ENCODE measurements around the gene UXS1.

UXS1 gene

DNA sequence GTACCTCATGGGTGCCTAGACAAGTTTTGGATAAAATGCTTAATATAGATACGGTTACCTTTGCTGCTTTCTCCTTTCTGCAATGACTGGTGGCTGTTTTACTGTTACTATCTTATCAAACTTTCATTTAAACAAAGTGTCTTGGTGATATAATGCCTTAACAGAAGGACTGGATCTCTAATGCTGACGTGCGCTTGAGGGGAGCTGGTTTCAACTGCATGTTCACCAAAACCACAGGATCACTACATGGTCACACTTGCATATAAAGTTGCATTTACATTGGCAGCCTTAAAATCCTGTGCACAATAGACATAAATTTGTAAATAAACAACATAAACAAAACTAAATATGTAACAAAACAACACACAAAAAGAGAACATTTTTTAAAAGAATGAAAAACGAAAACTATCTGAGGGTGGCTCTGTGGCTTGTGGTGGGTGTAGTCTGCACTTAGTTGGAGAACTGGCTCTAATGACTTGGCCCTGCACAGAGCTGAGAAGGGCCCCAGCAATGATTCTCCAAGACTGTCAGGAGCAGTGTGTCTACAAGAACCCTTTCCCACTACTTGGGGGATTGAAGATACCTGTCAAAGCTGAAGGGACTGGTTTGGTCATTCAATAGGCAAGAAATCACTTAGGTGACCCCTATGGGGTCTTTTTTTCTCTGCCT lies 135.5 kb downstream of the UXS1 start:
- ATAC-seq (replicated peaks): peak; percentile 62
- Mint-ChIP-seq H3K36me3 (ENCODE audit: insufficient read depth) (no peaks in the 10 kb centered on the region), H3K27ac (peak overlapping the region; percentile 82 to 90), H3K27me3 (no peaks in the 10 kb centered on the region), H3K4me1 (ENCODE audit: low read depth in 2 of 2) (peaks cover 45 to 47% of the 10 kb centered on the region in 2 donors), H3K9me3 (no peaks in the 10 kb centered on the region), H3K4me3 (peak overlapping the region; percentile 52 to 63)
- no peak for DNase-seq

DNA sequence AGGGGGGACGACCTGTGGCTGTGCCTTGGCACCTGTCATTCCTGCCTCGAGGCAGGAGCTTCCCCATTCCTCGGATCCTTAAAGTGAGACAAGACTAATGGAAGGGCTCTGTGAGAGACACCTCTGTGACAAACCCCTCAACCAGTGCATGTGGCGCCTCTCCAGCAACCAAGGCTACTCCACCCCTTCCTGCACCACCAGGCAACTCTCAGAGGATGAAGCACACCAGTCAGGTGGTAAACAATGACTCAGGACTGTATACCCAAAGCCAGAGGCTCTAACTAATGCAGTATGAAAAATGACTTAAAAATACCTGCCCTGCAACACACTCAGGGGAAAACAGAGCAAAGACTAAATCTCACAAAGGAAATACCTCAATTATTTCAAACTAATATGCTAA lies 136.9 kb downstream of the UXS1 start:
- peak overlapping the region; percentile 61 for H3K4me3 Mint-ChIP-seq
- H3K27me3 Mint-ChIP-seq: no peaks in the 10 kb centered on the region
- H3K4me1 Mint-ChIP-seq (ENCODE audit: low read depth in 2 of 2): peaks cover 54 to 61% of the 10 kb centered on the region in 2 donors
- no peaks in the 10 kb centered on the region for H3K36me3 Mint-ChIP-seq (ENCODE audit: insufficient read depth)
- ATAC-seq (replicated peaks): peak; percentile 81
- H3K9me3 Mint-ChIP-seq: no peaks in the 10 kb centered on the region
- DNase-seq: peak; percentile 25 to 30 (median 26)
- peak overlapping the region; percentile 75 to 82 for H3K27ac Mint-ChIP-seq

DNA sequence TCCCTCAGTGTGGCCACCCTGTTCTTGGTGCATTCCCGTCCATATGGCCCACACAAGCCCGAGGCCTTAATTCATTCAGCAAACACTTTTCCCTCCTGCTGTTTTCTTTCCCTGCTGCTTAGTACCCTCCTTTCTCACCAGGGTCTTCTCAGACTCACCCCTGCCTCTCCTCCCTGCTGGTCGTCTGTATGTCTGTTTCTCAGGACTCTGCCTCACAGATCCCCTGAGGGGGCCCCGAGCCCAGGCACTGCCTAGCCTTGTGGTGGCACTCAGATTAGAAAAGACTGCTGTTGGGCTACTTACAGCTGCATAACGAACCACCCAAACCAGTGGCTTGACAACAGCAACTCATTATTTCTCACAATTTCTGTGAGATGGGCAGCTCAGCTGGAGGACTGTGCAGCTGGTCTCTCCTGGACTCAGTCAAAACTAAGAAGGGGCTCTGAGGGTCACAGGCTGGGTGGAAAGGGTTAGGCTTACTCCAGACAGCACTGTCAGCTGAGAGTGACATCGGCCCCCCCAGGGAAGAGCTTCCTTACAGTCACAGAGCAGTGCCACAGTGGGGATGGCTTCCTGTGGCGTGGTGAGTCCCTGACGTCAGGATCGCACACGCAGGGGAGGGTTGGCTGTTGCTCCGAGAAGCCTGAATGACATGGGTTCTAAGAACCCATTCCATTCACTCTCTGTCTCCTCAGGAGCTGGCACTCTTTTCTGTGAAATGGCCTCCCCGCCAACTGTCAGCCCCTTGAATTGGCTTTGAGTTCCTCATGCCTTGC lies 139.0 kb downstream of the UXS1 start:
- DNase-seq (no peak), ATAC-seq (replicated peaks) (no peak)
- H3K36me3 Mint-ChIP-seq (ENCODE audit: insufficient read depth): no peaks in the 10 kb centered on the region
- no peaks in the 10 kb centered on the region for H3K27me3 Mint-ChIP-seq
- peak overlapping the region in 1 of 2 donors; percentile 13 for H3K4me3 Mint-ChIP-seq
- H3K27ac Mint-ChIP-seq: no peak overlapping the region
- H3K9me3 Mint-ChIP-seq: no peaks in the 10 kb centered on the region
- peaks cover 58 to 65% of the 10 kb centered on the region in 2 donors for H3K4me1 Mint-ChIP-seq (ENCODE audit: low read depth in 2 of 2)

DNA sequence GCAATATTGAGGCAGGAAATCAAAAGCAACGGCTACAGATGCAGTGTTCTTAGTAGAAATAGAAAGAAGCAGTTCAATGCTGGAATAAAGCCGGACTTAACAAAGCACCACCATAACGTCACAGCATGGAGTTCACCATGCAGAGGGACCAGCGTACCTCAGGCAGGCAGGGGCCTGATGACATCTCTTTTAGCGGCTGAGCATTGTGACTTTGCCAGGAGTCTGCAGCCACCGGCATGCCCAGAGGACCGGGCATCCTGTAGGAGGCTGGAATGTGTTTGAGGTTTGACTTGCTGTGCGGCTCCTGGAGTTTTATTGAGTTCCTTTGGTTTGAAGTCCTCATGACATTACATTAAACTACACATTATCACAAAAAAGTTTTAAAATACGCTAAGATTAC lies 139.8 kb downstream of the UXS1 start:
- Mint-ChIP-seq H3K9me3 (no peaks in the 10 kb centered on the region), H3K4me3 (no peak overlapping the region), H3K27ac (no peak overlapping the region), H3K4me1 (ENCODE audit: low read depth in 2 of 2) (peaks cover 58 to 59% of the 10 kb centered on the region in 2 donors), H3K36me3 (ENCODE audit: insufficient read depth) (no peaks in the 10 kb centered on the region), H3K27me3 (no peaks in the 10 kb centered on the region)
- no peak for ATAC-seq (replicated peaks)
- no peak for DNase-seq

DNA sequence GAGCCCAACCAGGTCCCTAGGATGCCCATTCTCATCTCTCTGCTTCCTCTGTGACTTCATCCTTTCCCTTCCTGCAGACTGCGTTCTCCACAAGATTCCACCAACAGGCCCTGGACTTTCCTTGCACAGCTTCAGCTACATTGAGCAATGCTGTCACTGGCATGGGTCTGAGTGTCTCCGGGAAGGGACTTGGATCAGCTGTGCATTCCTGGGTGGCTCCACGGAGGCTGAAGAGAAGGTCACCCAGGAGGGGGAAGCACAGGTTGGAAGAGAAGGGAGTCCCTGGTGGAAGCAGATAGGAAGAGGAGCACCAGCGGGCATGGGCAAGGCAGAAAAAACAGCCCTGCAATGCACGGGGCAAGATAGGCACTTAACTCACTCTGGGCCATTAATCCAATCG lies 140.5 kb downstream of the UXS1 start:
- H3K4me3 Mint-ChIP-seq: peak overlapping the region; percentile 72 to 73
- ATAC-seq (replicated peaks): no peak
- H3K36me3 Mint-ChIP-seq (ENCODE audit: insufficient read depth): no peaks in the 10 kb centered on the region
- H3K4me1 Mint-ChIP-seq (ENCODE audit: low read depth in 2 of 2): peaks cover 51 to 59% of the 10 kb centered on the region in 2 donors
- peak overlapping the region in 1 of 2 donors; percentile 88 for H3K27ac Mint-ChIP-seq
- H3K9me3 Mint-ChIP-seq: no peaks in the 10 kb centered on the region
- H3K27me3 Mint-ChIP-seq: no peaks in the 10 kb centered on the region
- DNase-seq: no peak

DNA sequence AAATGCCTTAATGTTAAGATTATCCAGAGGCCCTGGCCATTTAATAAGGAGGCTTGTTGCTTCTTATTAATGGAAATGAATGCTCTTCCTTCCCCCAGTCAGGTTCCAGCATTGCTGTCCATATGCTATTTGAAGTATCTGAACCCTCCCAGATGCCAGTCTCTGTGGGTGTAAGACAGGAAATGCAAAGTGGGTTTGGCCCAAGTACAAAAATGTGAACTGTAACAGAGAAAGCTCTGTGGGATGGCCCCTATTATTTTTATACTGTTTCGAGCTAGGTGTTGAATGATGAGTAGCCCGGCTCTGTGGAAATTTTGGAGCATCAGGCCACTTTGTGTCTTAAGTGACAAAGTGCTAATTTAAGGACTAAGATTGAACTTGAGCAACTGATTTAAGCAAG lies 141.0 kb downstream of the UXS1 start:
- ATAC-seq (replicated peaks) (peak; percentile 80), DNase-seq (peak; percentile 15 to 24 (median 20))
- Mint-ChIP-seq H3K27ac (peak overlapping the region in 1 of 2 donors; percentile 88), H3K4me3 (peak overlapping the region; percentile 72 to 73), H3K9me3 (no peaks in the 10 kb centered on the region), H3K27me3 (no peaks in the 10 kb centered on the region), H3K36me3 (ENCODE audit: insufficient read depth) (no peaks in the 10 kb centered on the region), H3K4me1 (ENCODE audit: low read depth in 2 of 2) (peaks cover 47 to 56% of the 10 kb centered on the region in 2 donors)

DNA sequence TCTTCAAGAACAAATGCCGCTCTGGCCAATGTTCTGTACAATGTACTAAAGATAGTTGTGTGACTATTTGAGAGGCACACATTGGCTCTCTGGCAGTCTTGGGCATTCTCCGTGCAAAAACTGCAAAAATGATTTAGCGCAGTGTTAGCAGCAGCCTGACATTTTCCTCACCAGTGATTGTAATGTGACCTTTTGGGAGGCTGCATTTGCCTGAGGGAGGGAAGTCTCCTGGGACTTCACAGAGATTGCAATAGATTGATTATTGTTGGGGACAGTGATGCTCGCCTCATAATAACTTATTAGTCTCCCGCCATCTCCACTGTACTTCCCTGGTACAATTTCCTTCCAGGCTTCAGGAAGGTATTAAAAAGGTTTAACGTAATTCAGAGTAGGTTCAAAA lies 149.2 kb downstream of the UXS1 start:
- no peaks in the 10 kb centered on the region for H3K36me3 Mint-ChIP-seq (ENCODE audit: insufficient read depth)
- H3K9me3 Mint-ChIP-seq: no peaks in the 10 kb centered on the region
- H3K27me3 Mint-ChIP-seq: no peaks in the 10 kb centered on the region
- H3K4me3 Mint-ChIP-seq: no peak overlapping the region
- no peak overlapping the region for H3K27ac Mint-ChIP-seq
- DNase-seq (no peak), ATAC-seq (replicated peaks) (no peak)
- H3K4me1 Mint-ChIP-seq (ENCODE audit: low read depth in 2 of 2): peaks cover 0 to 10% of the 10 kb centered on the region in 2 donors

DNA sequence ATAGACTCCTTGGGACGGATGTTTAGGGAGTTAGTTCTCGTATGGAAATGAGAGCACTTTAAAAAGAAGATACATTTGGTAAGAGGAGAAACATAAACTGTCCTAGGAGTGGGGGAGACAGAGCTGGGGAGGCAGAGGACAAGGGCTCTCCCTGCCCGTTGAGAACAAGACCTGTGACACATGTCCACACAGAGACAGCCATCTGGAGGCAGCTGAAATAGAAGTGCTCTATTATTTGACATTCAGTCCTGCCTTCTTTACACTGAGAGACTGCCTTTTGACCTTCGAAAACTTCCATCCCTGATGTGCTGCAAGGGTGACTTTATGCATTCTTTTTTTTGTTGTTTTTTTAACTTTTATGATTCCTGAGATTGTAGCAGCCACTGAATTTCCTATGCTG lies 150.1 kb downstream of the UXS1 start:
- no peak for ATAC-seq (replicated peaks)
- no peaks in the 10 kb centered on the region for H3K27me3 Mint-ChIP-seq
- H3K4me1 Mint-ChIP-seq (ENCODE audit: low read depth in 2 of 2): peaks cover 0 to 6% of the 10 kb centered on the region in 2 donors
- no peaks in the 10 kb centered on the region for H3K36me3 Mint-ChIP-seq (ENCODE audit: insufficient read depth)
- H3K4me3 Mint-ChIP-seq: no peak overlapping the region
- no peak overlapping the region for H3K27ac Mint-ChIP-seq
- no peaks in the 10 kb centered on the region for H3K9me3 Mint-ChIP-seq
- no peak for DNase-seq

Data from effector memory CD8-positive, alpha-beta T cell (primary cell).